ENCODE data around the gene CENPH. TPM values are rescaled to one million over a fixed set of nuclear protein-coding genes. Genes with fewer than 3 reads are reported as not detected.
"Not testable (repeated sequence)": the region's sequence is repeated elsewhere in the genome, so short reads cannot be mapped to it uniquely, and the experiment has no call there.

The CENPH gene
- total and polyA plus RNA-seq, 2 of the 8 experiments (the other 6 are each of a cell fraction or from before 2014, with no cell fraction given) = 69.0 to 82.8 TPM

DNA sequence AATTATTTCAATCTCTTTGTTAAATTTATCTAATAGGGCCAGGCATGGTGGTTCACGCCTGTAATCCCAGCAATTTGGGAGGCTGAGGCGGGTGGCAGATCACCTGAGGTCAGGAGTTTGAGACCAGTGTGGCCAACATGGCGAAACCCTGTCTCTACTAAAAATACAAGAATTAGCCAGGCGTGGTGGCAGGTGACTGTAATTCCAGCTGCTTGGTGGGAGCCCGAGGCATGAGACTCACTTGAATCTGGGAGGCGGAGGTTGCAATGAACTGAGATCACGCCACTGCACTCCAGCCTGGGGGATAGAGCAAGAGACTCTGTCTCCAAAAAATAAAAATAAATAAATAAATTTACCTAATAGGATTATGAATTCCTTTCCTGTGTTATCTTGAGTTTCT is 40.8 kb upstream of the CENPH start:
- WGBS, 2 experiments (ENCODE audit: extremely low coverage in 1 of 2, insufficient coverage in 1 of 2, insufficient read length in 1 of 2, insufficient replicate concordance in 2 of 2, low coverage in 1 of 2, low lambda C conversion rate in 2 of 2, missing lambda C conversion rate in 1 of 2) = 95% methylated on average over 7 of the region's 7 CpGs; no CpG with 5 or more reads in 1 of the 2 experiments

More for the DNA sequence above, 40.8 kb upstream of the CENPH start:
- H3K4me1 ChIP-seq (replicated peaks in 1 of 4; ENCODE audit: control insufficient read depth in 3 of 4, insufficient read depth in 4 of 4, low read length in 3 of 4); CTCF ChIA-PET (ENCODE audit: partially characterized antibody); H3K23me2 ChIP-seq (ENCODE audit: low read depth, low read length); H2BK15ac ChIP-seq (ENCODE audit: low read length); H3K14ac ChIP-seq (ENCODE audit: insufficient read length); H2BK5ac ChIP-seq (ENCODE audit: low read depth, low read length); H3K4me2 ChIP-seq (ENCODE audit: insufficient read depth in 1 of 2, low read depth in 2 of 2, low read length in 2 of 2); H4K91ac ChIP-seq (replicated peaks; ENCODE audit: insufficient read length, low read length); H2BK12ac ChIP-seq (ENCODE audit: low read depth, low read length); DNase-seq (ENCODE audit: low read depth in 1 of 2, low spot score in 2 of 2); FAIRE-seq; H3K56ac ChIP-seq (replicated peaks; ENCODE audit: insufficient read length, low read depth, low read length); H2AFZ ChIP-seq (ENCODE audit: low read length); H3K27ac ChIP-seq (ENCODE audit: low read depth, low read length); H3K23ac ChIP-seq (ENCODE audit: insufficient read length); H2AK5ac ChIP-seq (ENCODE audit: low read depth, low read length); H3K79me1 ChIP-seq (ENCODE audit: low read depth, low read length); H4K20me1 ChIP-seq (replicated peaks in 1 of 2; ENCODE audit: control insufficient read depth in 1 of 2, insufficient read depth in 2 of 2, low read length in 2 of 2); H3K9me3 ChIP-seq (ENCODE audit: insufficient read depth in 2 of 2, low read depth in 1 of 2, low read length in 1 of 2); H3K27me3 ChIP-seq (replicated peaks in 1 of 4; ENCODE audit: control insufficient read depth in 3 of 4, extremely low read depth in 1 of 4, insufficient read depth in 3 of 4, low read length in 3 of 4); H4K5ac ChIP-seq (ENCODE audit: insufficient read length, low read depth, low read length); H2BK20ac ChIP-seq (ENCODE audit: low read length); H3K79me2 ChIP-seq (ENCODE audit: control insufficient read depth in 1 of 2, insufficient read depth in 2 of 2, low read length in 2 of 2); H4K8ac ChIP-seq (ENCODE audit: extremely low read depth, insufficient read depth, low read length); H3K4me3 ChIP-seq (ENCODE audit: extremely low read depth in 1 of 4, insufficient read depth in 2 of 4, low read depth in 3 of 4, low read length in 4 of 4); H3K18ac ChIP-seq (ENCODE audit: extremely low read depth, low read length); H2BK120ac ChIP-seq (replicated peaks; ENCODE audit: low read depth, low read length); H3K36me3 ChIP-seq (ENCODE audit: control insufficient read depth in 2 of 4, insufficient read depth in 4 of 4, low read length in 3 of 4); H3K9ac ChIP-seq (replicated peaks in 1 of 4; ENCODE audit: extremely low read depth in 1 of 4, low read depth in 3 of 4, low read length in 3 of 4); H3K4ac ChIP-seq (replicated peaks; ENCODE audit: insufficient read length, low read depth, low read length): not testable (repeated sequence)
- POLR2A ChIA-PET (ENCODE audit: partially characterized antibody) = interaction anchor here (1.1 kb wide), 1 partner anchor 20 kb away, joined by 3 read pairs; no protein-coding TSS in a partner anchor

All from H1 (cell line).